HG02588 (cell line): ENCODE measurements around the gene TMC6.
"Not testable (repeated sequence)": the region's sequence is repeated elsewhere in the genome, so short reads cannot be mapped to it uniquely, and the experiment has no call there.

Experiments
- ATAC-seq: cut with Tn5 transposase; IDR thresholded peaks from one replicate; pipeline ENCODE4 v1.9.1; 2021; ENCODE audit warnings: mild to moderate bottlenecking, moderate library complexity; ENCODE audit not compliant: unreplicated experiment

TMC6 gene

GRCh38 chr17:78081551-78081950, 47.0 kb downstream of the TMC6 start:
- no peak for ATAC-seq

- ATAC-seq, result no peak
Observed at GRCh38 chr17:78079253-78079652, 49.3 kb downstream of the TMC6 start.

- no peak for ATAC-seq
Observed at GRCh38 chr17:78075545-78075944, 53.0 kb downstream of the TMC6 start.

GRCh38 chr17:78075011-78075410, 53.5 kb downstream of the TMC6 start:
- no peak for ATAC-seq

GRCh38 chr17:78072961-78073360, 55.6 kb downstream of the TMC6 start:
- ATAC-seq, result no peak

GRCh38 chr17:78069695-78070094, 58.9 kb downstream of the TMC6 start:
- ATAC-seq, result no peak

- not testable (repeated sequence) for ATAC-seq
Observed at GRCh38 chr17:78066976-78067375, 61.6 kb downstream of the TMC6 start.

- no peak for ATAC-seq
Observed at GRCh38 chr17:78064708-78065107, 63.8 kb downstream of the TMC6 start.

GRCh38 chr17:78063489-78063888, 65.1 kb downstream of the TMC6 start:
- no peak for ATAC-seq

- ATAC-seq, result no peak
Observed at GRCh38 chr17:78062596-78062995, 66.0 kb downstream of the TMC6 start.
